Measurements from ENCODE around the gene ERBB2. TPM values are rescaled to one million over a fixed set of nuclear protein-coding genes. Genes with fewer than 3 reads are reported as not detected.

Gene ERBB2
- total and polyA plus RNA-seq, 2 of the 8 experiments (the other 6 are each of a cell fraction or from before 2014, with no cell fraction given) = 183 to 394 TPM

DNA sequence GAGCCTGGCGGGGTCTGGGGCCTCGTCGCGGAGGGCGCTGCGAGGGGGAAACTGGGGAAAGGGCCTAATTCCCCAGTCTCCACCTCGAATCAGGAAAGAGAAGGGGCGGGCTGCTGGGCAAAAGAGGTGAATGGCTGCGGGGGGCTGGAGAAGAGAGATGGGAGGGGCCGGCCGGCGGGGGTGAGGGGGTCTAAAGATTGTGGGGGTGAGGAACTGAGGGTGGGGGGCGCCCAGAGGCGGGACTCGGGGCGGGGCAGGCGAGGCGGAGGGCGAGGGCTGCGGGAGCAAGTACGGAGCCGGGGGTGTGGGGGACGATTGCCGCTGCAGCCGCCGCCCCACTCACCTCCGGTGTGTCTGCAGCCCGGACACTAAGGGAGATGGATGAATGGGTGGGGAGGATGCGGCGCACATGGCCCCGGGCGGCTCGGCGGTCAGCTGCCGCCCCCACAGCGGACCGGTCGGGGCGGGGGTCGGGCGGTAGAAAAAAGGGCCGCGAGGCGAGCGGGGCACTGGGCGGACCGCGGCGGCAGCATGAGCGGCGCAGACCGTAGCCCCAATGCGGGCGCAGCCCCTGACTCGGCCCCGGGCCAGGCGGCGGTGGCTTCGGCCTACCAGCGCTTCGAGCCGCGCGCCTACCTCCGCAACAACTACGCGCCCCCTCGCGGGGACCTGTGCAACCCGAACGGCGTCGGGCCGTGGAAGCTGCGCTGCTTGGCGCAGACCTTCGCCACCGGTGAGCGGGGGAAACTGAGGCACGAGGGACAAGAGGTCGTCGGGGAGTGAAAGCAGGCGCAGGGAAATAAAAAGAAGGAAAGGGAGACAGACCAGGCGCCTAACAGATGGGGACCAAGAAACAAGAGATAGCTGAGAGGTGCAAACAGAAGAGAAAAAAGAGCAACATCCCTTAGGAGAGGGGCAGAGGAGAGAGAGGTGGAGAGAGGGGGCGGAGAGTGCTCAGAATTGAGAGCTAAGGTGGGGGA, 31.6 kb upstream of the ERBB2 start, which contains the start of gene PNMT (continued):
- TF ChIP-seq POU5F1 (IDR thresholded peaks at IDR 0.05; ENCODE audit: low read depth, low read length) = no peak
